Transverse colon (tissue), 4 donors: ENCODE data around the gene RAB32. TPM values are rescaled to one million over a fixed set of nuclear protein-coding genes. Genes with fewer than 3 reads are reported as not detected.

Source experiments
- DNase-seq: peaks from one replicate; pipeline ENCODE4 v3.0.0-alpha.2; 2019
- H3K27ac ChIP-seq, 4 donors: fragments of 200-600 bp; sonication (generic); 2 replicates each; pipeline ENCODE4 v1.5.1; 2016 to 2018; ENCODE audit warnings: inconsistent platforms in 4 of 4
- H3K27me3 ChIP-seq: fragments of 200-600 bp; sonication (generic); 2 replicates; pipeline ENCODE4 v1.5.1; 2017; ENCODE audit warnings: inconsistent platforms
- H3K36me3 ChIP-seq, 4 donors: fragments of 200-600 bp; sonication (generic); 2 replicates each; pipeline ENCODE4 v1.5.1; 2017 to 2019; ENCODE audit warnings: inconsistent platforms in 4 of 4
- H3K4me1 ChIP-seq, 4 donors: fragments of 200-600 bp; sonication (generic); 2 replicates each; pipeline ENCODE4 v1.5.1; 2017 to 2020; ENCODE audit warnings: inconsistent platforms in 4 of 4
- H3K4me3 ChIP-seq, 4 donors: fragments of 200-600 bp; sonication (generic); 1 replicate in 1 of 4; 2 replicates in 3 of 4; pipeline versions ENCODE4 v1.5.1 to v1.6.1; 2017 to 2019; ENCODE audit warnings: inconsistent platforms in 4 of 4
- H3K9me3 ChIP-seq, 2 donors: fragments of 200-600 bp; sonication (generic); 2 replicates each; pipeline ENCODE4 v1.5.1; 2017 to 2019; ENCODE audit warnings: inconsistent platforms in 2 of 2
- CTCF ChIP-seq, 5 experiments: fragments of 200-600 bp in 3 of 5; fragments of 450-650 bp in 2 of 5; sonication (generic) in 3 of 5; IDR thresholded peaks; 1 replicate in 2 of 5; 2 replicates in 3 of 5; pipeline ENCODE4 v1.5.1; 2016 to 2017; ENCODE audit warnings: antibody characterized with exemption in 5 of 5, inconsistent platforms in 3 of 5, mild to moderate bottlenecking in 2 of 5, moderate library complexity in 1 of 5
- EP300 ChIP-seq: sonication (generic); formaldehyde crosslinking; IDR thresholded peaks from one replicate; pipeline ENCODE4 v1.6.1; 2017; ENCODE audit warnings: antibody characterized with exemption, low read depth
- POLR2A ChIP-seq: fragments of 450-650 bp; IDR thresholded peaks from one replicate; pipeline ENCODE4 v1.6.1; 2016; ENCODE audit warnings: antibody characterized with exemption, mild to moderate bottlenecking, moderate library complexity
- POLR2AphosphoS5 ChIP-seq, 3 donors: sonication (generic); formaldehyde crosslinking; IDR thresholded peaks; one replicate each; pipeline ENCODE4 v1.6.1; 2016; ENCODE audit warnings: antibody characterized with exemption in 3 of 3
- WGBS, 2 donors: methylation state at CpG; one replicate each; pipeline ENCODE4 v1.1.5; 2018; ENCODE audit warnings: low coverage in 1 of 2; 5-methylcytosine and 5-hydroxymethylcytosine counted together
- in situ Hi-C, 4 donors: fragments of 200-750 bp; cut with MboI; loops; one replicate each; pipeline versions ENCODE4 v1.15.0 to v1.15.1; 2017; ENCODE audit warnings: low sequenced_read_pairs in 3 of 4, low pct_ligation_motif_present in 1 of 4, low pct_unique_long_range_greater_than_20kb in 1 of 4
- intact Hi-C: fragments of 100-400 bp; cut with DNase I; formaldehyde crosslinking; loops from one replicate; pipeline ENCODE4 v1.15.1; 2023; ENCODE audit warnings: low total_unique reads
- total RNA-seq, 4 donors: library from RNA; depleted of rRNA; stranded (reverse); fragments of >200 nt; gene quantifications; one replicate each; pipeline ENCODE4 v1.1.0, GENCODE V29; 2016

Gene RAB32
- total RNA-seq, 4 donors from 2014 or later: 3.7 to 43.4 (median 29.1) TPM

GRCh38 chr6:146581968-146582367 lies 38.3 kb downstream of the RAB32 start:
- no peaks in the 10 kb centered on the region for H3K9me3 ChIP-seq
- H3K27ac ChIP-seq: no peak overlapping the region
- no peak for DNase-seq
- no peak overlapping the region for H3K4me3 ChIP-seq
- in situ Hi-C loops: no loop called here
- no peaks in the 10 kb centered on the region for H3K4me1 ChIP-seq
- no peaks in the 10 kb centered on the region for H3K36me3 ChIP-seq
- TF ChIP-seq EP300 (no peak), POLR2A (no peak), POLR2AphosphoS5 (IDR thresholded peaks at IDR 0.05) (no peak), CTCF (IDR thresholded peaks at IDR 0.05) (no peak)
- no peaks in the 10 kb centered on the region for H3K27me3 ChIP-seq
- WGBS, 2 donors: 77 to 78% methylated on average over 1 of the region's 1 CpG
- intact Hi-C loops: no loop called here

- in situ Hi-C loops: no loop called here
Measured at GRCh38 chr6:146582857-146583256, 39.2 kb downstream of the RAB32 start.

GRCh38 chr6:146583966-146584365 lies 40.3 kb downstream of the RAB32 start:
- Histone ChIP-seq H3K9me3 (no peaks in the 10 kb centered on the region), H3K27me3 (no peaks in the 10 kb centered on the region), H3K4me1 (no peaks in the 10 kb centered on the region), H3K36me3 (no peaks in the 10 kb centered on the region), H3K27ac (no peak overlapping the region), H3K4me3 (no peak overlapping the region)
- WGBS, 2 donors: 68 to 75% methylated on average over 1 of the region's 1 CpG
- intact Hi-C loops (no loop called here), in situ Hi-C loops (no loop called here)
- no peak for TF ChIP-seq POLR2A
- TF ChIP-seq EP300: no peak
- no peak for TF ChIP-seq CTCF (IDR thresholded peaks at IDR 0.05)
- TF ChIP-seq POLR2AphosphoS5 (IDR thresholded peaks at IDR 0.05): no peak
- no peak for DNase-seq

More at GRCh38 chr6:146582857-146583256, 39.2 kb downstream of the RAB32 start:
- H3K4me3 ChIP-seq: no peak overlapping the region
- WGBS, 2 donors: 43 to 47% methylated on average over 3 to 4 of the region's 5 CpGs
- no peaks in the 10 kb centered on the region for H3K9me3 ChIP-seq
- no peaks in the 10 kb centered on the region for H3K36me3 ChIP-seq
- TF ChIP-seq POLR2AphosphoS5 (IDR thresholded peaks at IDR 0.05) (no peak), CTCF (IDR thresholded peaks at IDR 0.05) (no peak), EP300 (no peak), POLR2A (no peak)
- no peak overlapping the region for H3K27ac ChIP-seq
- DNase-seq: peak; percentile 30
- intact Hi-C loops: no loop called here
- H3K4me1 ChIP-seq: no peaks in the 10 kb centered on the region
- H3K27me3 ChIP-seq: no peaks in the 10 kb centered on the region

- Histone ChIP-seq H3K36me3 (no peaks in the 10 kb centered on the region), H3K4me1 (peaks cover 0 to 7% (median 0%) of the 10 kb centered on the region in 4 donors), H3K27ac (no peak overlapping the region), H3K27me3 (no peaks in the 10 kb centered on the region), H3K4me3 (no peak overlapping the region), H3K9me3 (no peaks in the 10 kb centered on the region)
- DNase-seq: no peak
- in situ Hi-C loops: no loop called here
- intact Hi-C loops: no loop called here
- TF ChIP-seq CTCF (IDR thresholded peaks at IDR 0.05) (no peak), EP300 (no peak), POLR2AphosphoS5 (IDR thresholded peaks at IDR 0.05) (no peak), POLR2A (no peak)
- 79% methylated on average over 1 of the region's 1 CpG; no CpG with 5 or more reads in 1 of the 2 donors for WGBS, 2 donors
Measured at GRCh38 chr6:146587459-146587858, 43.8 kb downstream of the RAB32 start.
